Gastroesophageal sphincter (tissue), 3 donors: ENCODE data around the gene TPT1.

ENCODE experiments used
- CTCF ChIP-seq, 4 experiments: fragments of 200-600 bp in 2 of 4; fragments of 450-650 bp in 2 of 4; sonication (generic) in 1 of 4; IDR thresholded peaks; one replicate each; pipeline ENCODE4 v1.5.1; 2017 to 2019; ENCODE audit warnings: antibody characterized with exemption in 4 of 4, mild to moderate bottlenecking in 2 of 4, moderate library complexity in 2 of 4
- EP300 ChIP-seq: sonication (generic); formaldehyde crosslinking; IDR thresholded peaks from one replicate; pipeline ENCODE4 v1.6.1; 2017; ENCODE audit warnings: antibody characterized with exemption, mild to moderate bottlenecking
- POLR2A ChIP-seq, 2 donors: fragments of 450-650 bp; IDR thresholded peaks; one replicate each; pipeline ENCODE4 v1.6.1; 2017; ENCODE audit warnings: antibody characterized with exemption in 2 of 2, mild to moderate bottlenecking in 2 of 2, moderate library complexity in 1 of 2
- POLR2AphosphoS5 ChIP-seq: sonication (generic); formaldehyde crosslinking; IDR thresholded peaks from one replicate; pipeline ENCODE4 v1.6.1; 2017; ENCODE audit warnings: antibody characterized with exemption

GRCh38 chr13:45303026-45303425, 38.0 kb downstream of the TPT1 start:
- TF ChIP-seq POLR2AphosphoS5, result no peak
- TF ChIP-seq POLR2A (IDR thresholded peaks at IDR 0.05), result no peak
- no peak for TF ChIP-seq CTCF (IDR thresholded peaks at IDR 0.05)
- no peak for TF ChIP-seq EP300
